Measurements from ENCODE around the gene RBCK1.

Gene RBCK1

GRCh38 chr20:400454-401275, 7.4 kb upstream of the RBCK1 start:
- DNase-seq: no peak

GRCh38 chr20:401682-402495, 6.2 kb upstream of the RBCK1 start:
- DNase-seq: peak; percentile 36

GRCh38 chr20:402496-402885, 5.6 kb upstream of the RBCK1 start:
- peak; percentile 30 for DNase-seq

GRCh38 chr20:402898-403581, 5.1 kb upstream of the RBCK1 start:
- DNase-seq: peak; percentile 16

- peak; percentile 33 for DNase-seq
Measured at GRCh38 chr20:403582-403957, 4.5 kb upstream of the RBCK1 start.

GRCh38 chr20:404088-404487, 4.0 kb upstream of the RBCK1 start:
- no peak for DNase-seq

GRCh38 chr20:406200-407132, 1.6 kb upstream of the RBCK1 start:
- DNase-seq: peak; percentile 53

- peak; percentile 90 for DNase-seq
Measured at GRCh38 chr20:407133-407952, 756 bp upstream of the RBCK1 start.

GRCh38 chr20:408843-409696, 971 bp downstream of the RBCK1 start:
- DNase-seq: no peak

GRCh38 chr20:409697-410559, 1.8 kb downstream of the RBCK1 start:
- peak; percentile 65 for DNase-seq

GRCh38 chr20:412081-412480, 4.0 kb downstream of the RBCK1 start:
- DNase-seq: no peak

- DNase-seq: no peak
Measured at GRCh38 chr20:414161-414560, 6.1 kb downstream of the RBCK1 start.

- DNase-seq: peak; percentile 21
Measured at GRCh38 chr20:415820-416322, 7.8 kb downstream of the RBCK1 start.

- peak; percentile 43 for DNase-seq
Measured at GRCh38 chr20:416950-417800, 9.1 kb downstream of the RBCK1 start.

GRCh38 chr20:417801-418342, 9.8 kb downstream of the RBCK1 start:
- peak; percentile 50 for DNase-seq

- no peak for DNase-seq
Measured at GRCh38 chr20:418858-419365, 10.8 kb downstream of the RBCK1 start.

- DNase-seq: no peak
Measured at GRCh38 chr20:419556-420165, 11.6 kb downstream of the RBCK1 start.

Measured in activated effector memory CD4-positive, alpha-beta T cell treated with anti-CD3 and anti-CD28 coated beads, Interleukin-2, amount 50 U/mL, for 16 hours (primary cell).